Mesenchymal stem cell (in vitro differentiated cells and primary cell): ENCODE measurements around the gene SLC16A8.

ENCODE experiments used
- DNase-seq: peaks from one replicate; pipeline ENCODE4 v3.0.0-alpha.2; 2013
- H2AFZ ChIP-seq: one replicate; pipeline ENCODE4 v1.6.1; 2013; ENCODE audit warnings: low read depth, mild to moderate bottlenecking, control low read depth, inconsistent platforms, low read length, moderate library complexity
- H2AK5ac ChIP-seq: 2 replicates; pipeline ENCODE4 v1.6.1; 2013; ENCODE audit warnings: low read length, moderate library complexity, mild to moderate bottlenecking, inconsistent platforms; ENCODE audit not compliant: severe bottlenecking
- H2BK120ac ChIP-seq: one replicate; pipeline ENCODE4 v1.6.1; 2013; ENCODE audit warnings: low read depth, mild to moderate bottlenecking, inconsistent platforms, low read length, moderate library complexity
- H2BK12ac ChIP-seq, 2 experiments: one replicate each; pipeline ENCODE4 v1.6.1; 2013; ENCODE audit warnings: inconsistent platforms in 2 of 2, low read length in 2 of 2, mild to moderate bottlenecking in 2 of 2, moderate library complexity in 2 of 2, control low read depth in 1 of 2
- H2BK15ac ChIP-seq: one replicate; pipeline ENCODE4 v1.6.1; 2013; ENCODE audit warnings: mild to moderate bottlenecking, low read depth, inconsistent platforms; ENCODE audit not compliant: poor library complexity, severe bottlenecking
- H2BK5ac ChIP-seq: 2 replicates; pipeline ENCODE4 v1.6.1; 2013; ENCODE audit warnings: low read depth, mild to moderate bottlenecking, low read length, control low read depth, inconsistent platforms; ENCODE audit not compliant: poor library complexity, severe bottlenecking
- H3K14ac ChIP-seq, 2 experiments: one replicate each; pipeline ENCODE4 v1.6.1; 2013; ENCODE audit warnings: inconsistent platforms in 2 of 2, low read length in 2 of 2, control low read depth in 1 of 2, mild to moderate bottlenecking in 1 of 2, moderate library complexity in 1 of 2
- H3K18ac ChIP-seq, 2 experiments: one replicate each; pipeline ENCODE4 v1.6.1; 2013; ENCODE audit warnings: inconsistent platforms in 2 of 2, low read length in 2 of 2, control low read depth in 1 of 2, low read depth in 1 of 2, mild to moderate bottlenecking in 1 of 2
- H3K23ac ChIP-seq, 2 experiments: one replicate each; pipeline ENCODE4 v1.6.1; 2013; ENCODE audit warnings: inconsistent platforms in 2 of 2, low read length in 2 of 2, mild to moderate bottlenecking in 2 of 2, moderate library complexity in 2 of 2, control low read depth in 1 of 2
- H3K27ac ChIP-seq: 2 replicates; pipeline ENCODE4 v1.5.1; 2013; ENCODE audit warnings: mild to moderate bottlenecking, moderate library complexity, low read length, control low read depth, inconsistent platforms; ENCODE audit not compliant: poor library complexity, severe bottlenecking
- H3K27me3 ChIP-seq, 2 experiments: 2 replicates each; pipeline versions ENCODE4 v1.6.1 to v1.7.0; 2013; ENCODE audit warnings: low read length in 2 of 2, mild to moderate bottlenecking in 2 of 2, moderate library complexity in 2 of 2, control low read depth in 1 of 2, inconsistent platforms in 1 of 2; ENCODE audit not compliant: control insufficient read depth in 1 of 2, insufficient read depth in 1 of 2
- H3K36me3 ChIP-seq, 2 experiments: 2 replicates each; pipeline versions ENCODE4 v1.6.1 to v1.7.0; 2013; ENCODE audit warnings: low read length in 2 of 2, control low read depth in 1 of 2, inconsistent platforms in 1 of 2, low read depth in 1 of 2, mild to moderate bottlenecking in 1 of 2; ENCODE audit not compliant: insufficient read depth in 2 of 2, control insufficient read depth in 1 of 2
- H3K4ac ChIP-seq, 2 experiments: one replicate each; pipeline ENCODE4 v1.6.1; 2013; ENCODE audit warnings: inconsistent platforms in 2 of 2, low read length in 2 of 2, mild to moderate bottlenecking in 2 of 2, moderate library complexity in 2 of 2, control low read depth in 1 of 2, low read depth in 1 of 2
- H3K4me1 ChIP-seq: 2 replicates; pipeline ENCODE4 v1.6.1; 2013; ENCODE audit warnings: low read depth, low read length, control low read depth; ENCODE audit not compliant: control insufficient read depth, insufficient read depth
- H3K4me2 ChIP-seq: 2 replicates; pipeline ENCODE4 v1.6.1; 2013; ENCODE audit warnings: low read length, mild to moderate bottlenecking, inconsistent platforms; ENCODE audit not compliant: poor library complexity, severe bottlenecking
- H3K4me3 ChIP-seq, 2 experiments: 2 replicates each; pipeline versions ENCODE4 v1.5.1 to v1.7.0; 2013; ENCODE audit warnings: low read length in 2 of 2, mild to moderate bottlenecking in 2 of 2, control low read depth in 1 of 2, low read depth in 1 of 2; ENCODE audit not compliant: insufficient read depth in 1 of 2
- H3K79me1 ChIP-seq: replicated peaks from 2 replicates; pipeline ENCODE4 v1.6.1; 2013; ENCODE audit warnings: mild to moderate bottlenecking, control low read depth, low read length, inconsistent platforms; ENCODE audit not compliant: poor library complexity, severe bottlenecking
- H3K9ac ChIP-seq: 2 replicates; pipeline ENCODE4 v1.7.0; 2013; ENCODE audit warnings: mild to moderate bottlenecking, low read length, moderate library complexity
- H3K9me3 ChIP-seq: 2 replicates; pipeline ENCODE4 v1.7.0; 2013; ENCODE audit warnings: mild to moderate bottlenecking, low read length; ENCODE audit not compliant: control insufficient read depth
- H4K8ac ChIP-seq: one replicate; pipeline ENCODE4 v1.6.1; 2013; ENCODE audit warnings: inconsistent platforms, mild to moderate bottlenecking, low read length, moderate library complexity
- H4K91ac ChIP-seq: one replicate; pipeline ENCODE4 v1.6.1; 2013; ENCODE audit warnings: mild to moderate bottlenecking, low read length, inconsistent platforms
- WGBS: methylation state at CpG from one replicate; pipeline ENCODE4 v1.1.7; 2013; ENCODE audit warnings: mixed read lengths; 5-methylcytosine and 5-hydroxymethylcytosine counted together

SLC16A8 gene

GRCh38 chr22:38034278-38034882 lies 49.6 kb downstream of the SLC16A8 start:
- H4K91ac ChIP-seq, result peak overlapping the region; percentile 95
- H3K27me3 ChIP-seq, result no peaks in the 10 kb centered on the region
- peak overlapping the region; percentile 91 for H2BK120ac ChIP-seq
- peaks cover 45% of the 10 kb centered on the region for H3K4me1 ChIP-seq
- H2BK5ac ChIP-seq, result no peak overlapping the region
- peak overlapping the region; percentile 93 to 98 for H2BK12ac ChIP-seq
- peak overlapping the region; percentile 55 for H2BK15ac ChIP-seq
- H3K4ac ChIP-seq, result peak overlapping the region; percentile 19 to 71
- peak; percentile 93 for DNase-seq
- no peak overlapping the region for H3K23ac ChIP-seq
- peak overlapping the region; percentile 85 for H2AFZ ChIP-seq
- no peaks in the 10 kb centered on the region for H3K9me3 ChIP-seq
- peak overlapping the region in 1 of 2 experiments; percentile 94 for H3K14ac ChIP-seq
- peak overlapping the region; percentile 55 for H3K27ac ChIP-seq
- H3K9ac ChIP-seq, result peak overlapping the region; percentile 36
- peak overlapping the region; percentile 93 to 96 for H3K18ac ChIP-seq
- H4K8ac ChIP-seq, result peak overlapping the region; percentile 98
- no peaks in the 10 kb centered on the region for H3K79me1 ChIP-seq
- H3K4me2 ChIP-seq, result no peak overlapping the region
- H2AK5ac ChIP-seq, result peak overlapping the region; percentile 54
- H3K36me3 ChIP-seq, result no peaks in the 10 kb centered on the region
- 16% methylated on average over 12 of the region's 15 CpGs for WGBS
- H3K4me3 ChIP-seq, result no peak overlapping the region

DNA sequence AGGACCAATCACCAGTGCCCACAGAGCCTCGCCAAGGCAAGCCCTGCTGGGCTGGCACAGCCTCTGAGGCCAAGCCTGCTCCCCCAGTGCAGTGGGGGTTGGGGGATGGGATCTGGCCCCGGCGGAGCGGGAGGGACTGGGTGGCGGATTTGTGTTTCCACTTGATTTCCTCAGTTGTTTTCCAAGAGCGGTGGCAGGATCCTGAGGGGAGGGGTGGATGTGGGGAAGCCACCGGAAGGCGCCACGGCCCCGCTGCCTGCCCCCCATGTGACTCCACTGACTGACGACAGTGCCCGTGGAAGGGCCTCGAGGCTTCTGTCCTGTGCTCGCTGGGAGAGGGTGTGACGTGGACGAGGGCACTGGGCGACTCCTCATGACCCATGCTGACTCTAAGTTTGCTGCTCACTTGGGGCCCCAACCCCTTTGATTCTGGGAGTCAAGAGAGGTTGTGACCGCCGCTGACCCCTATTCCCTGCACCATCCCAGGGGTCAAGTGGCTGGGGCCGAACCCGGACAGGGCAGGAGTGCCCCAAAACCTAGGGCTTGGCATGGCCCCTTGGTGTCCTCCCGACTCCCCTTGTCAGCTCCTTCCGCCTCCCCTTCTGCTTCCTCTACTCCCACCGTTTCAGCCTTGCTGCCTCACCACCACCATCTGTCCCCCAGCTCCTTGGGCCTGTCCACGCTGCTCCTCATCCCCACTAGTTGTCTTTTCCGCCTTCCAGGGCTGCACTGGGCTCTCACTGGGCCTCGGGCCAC lies 50.3 kb downstream of the SLC16A8 start:
- H4K8ac ChIP-seq, result peak overlapping the region; percentile 98
- peak overlapping the region; percentile 75 for H2AK5ac ChIP-seq
- H3K14ac ChIP-seq, result peak overlapping the region in 1 of 2 experiments; percentile 94
- peak overlapping the region; percentile 55 for H3K27ac ChIP-seq
- H3K4me1 ChIP-seq, result peaks cover 42% of the 10 kb centered on the region
- H2BK15ac ChIP-seq, result peak overlapping the region; percentile 74
- no peak overlapping the region for H3K4me2 ChIP-seq
- WGBS, result 83% methylated on average over 27 of the region's 27 CpGs
- H3K9ac ChIP-seq, result peak overlapping the region; percentile 36
- peak overlapping the region; percentile 85 for H2AFZ ChIP-seq
- DNase-seq, result no peak
- no peaks in the 10 kb centered on the region for H3K36me3 ChIP-seq
- no peak overlapping the region for H2BK5ac ChIP-seq
- no peaks in the 10 kb centered on the region for H3K27me3 ChIP-seq
- no peak overlapping the region for H3K4me3 ChIP-seq
- peak overlapping the region; percentile 92 to 93 for H2BK12ac ChIP-seq
- peak overlapping the region; percentile 44 to 96 for H3K18ac ChIP-seq
- peak overlapping the region; percentile 82 for H2BK120ac ChIP-seq
- H3K4ac ChIP-seq, result peak overlapping the region; percentile 19 to 71
- H3K9me3 ChIP-seq, result no peaks in the 10 kb centered on the region
- peak overlapping the region; percentile 95 for H4K91ac ChIP-seq
- no peak overlapping the region for H3K23ac ChIP-seq
- H3K79me1 ChIP-seq, result no peaks in the 10 kb centered on the region

DNA sequence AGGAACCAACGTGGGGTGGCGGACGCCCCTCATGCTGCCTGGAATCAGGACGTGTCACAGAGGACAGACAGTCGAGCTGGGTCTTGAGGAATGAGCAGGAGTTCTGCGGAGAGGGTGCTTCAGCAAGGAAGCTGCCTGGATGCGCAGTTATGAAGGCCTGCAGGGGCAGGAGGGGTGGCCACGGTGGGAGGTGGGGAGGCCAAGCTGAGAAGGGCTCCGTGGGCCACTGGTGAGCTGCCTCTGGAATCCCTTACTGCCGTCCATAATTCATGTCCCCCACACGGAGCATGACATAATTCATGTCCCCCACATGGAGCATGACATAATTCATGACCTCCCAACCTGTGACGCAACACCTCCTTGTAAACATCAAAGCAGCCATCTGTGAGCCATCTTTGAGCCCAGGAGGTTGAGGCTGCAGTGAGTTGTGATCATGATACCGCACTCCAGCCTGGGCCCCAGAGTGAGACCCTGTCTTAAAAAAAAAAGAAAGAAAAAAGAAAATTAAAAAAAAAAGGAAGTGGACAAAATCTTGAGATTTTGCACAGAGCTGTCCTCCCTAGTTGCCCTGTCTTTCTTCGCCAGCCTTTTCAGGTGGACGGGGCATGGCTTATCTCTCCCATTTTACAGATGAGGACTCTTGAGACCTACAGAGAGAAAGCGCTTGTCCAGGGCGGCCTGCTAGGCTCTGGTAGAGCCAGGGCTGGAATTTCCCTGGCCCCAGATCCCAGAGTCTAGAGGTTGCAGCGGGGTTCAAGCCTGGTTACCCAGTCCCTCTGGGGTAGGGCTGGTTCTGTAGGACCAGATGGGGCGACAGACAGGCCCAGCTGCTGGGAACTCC lies 51.1 kb downstream of the SLC16A8 start:
- Histone ChIP-seq H3K18ac (peak overlapping the region; percentile 67 to 86), H2AFZ (no peak overlapping the region), H2BK12ac (peak overlapping the region; percentile 92 to 93), H3K4me1 (peaks cover 42% of the 10 kb centered on the region), H2AK5ac (peak overlapping the region; percentile 75), H3K4me2 (no peak overlapping the region), H3K27me3 (peaks cover 0 to 5% of the 10 kb centered on the region in 2 experiments), H3K14ac (peak overlapping the region in 1 of 2 experiments; percentile 3), H3K27ac (no peak overlapping the region), H4K8ac (peak overlapping the region; percentile 98), H3K36me3 (no peaks in the 10 kb centered on the region), H3K9ac (no peak overlapping the region), H3K4me3 (no peak overlapping the region), H4K91ac (peak overlapping the region; percentile 95), H3K79me1 (no peaks in the 10 kb centered on the region), H2BK15ac (peak overlapping the region; percentile 74), H3K4ac (peak overlapping the region; percentile 19 to 71), H3K9me3 (no peaks in the 10 kb centered on the region), H2BK120ac (peak overlapping the region; percentile 74), H2BK5ac (no peak overlapping the region), H3K23ac (no peak overlapping the region)
- WGBS, result 66% methylated on average over 17 of the region's 19 CpGs
- peak; percentile 84 for DNase-seq
